HCT116 (cell line): Measurements from ENCODE around the gene GPBAR1.

Experiments
- ATF3 ChIP-seq: IDR thresholded peaks from 2 replicates; pipeline ENCODE4 v1.6.1; 2012
- CTCF ChIP-seq, 3 experiments: fragments of 200-600 bp in 1 of 3; sonication (generic) in 1 of 3; IDR thresholded peaks in 2 of 3; conservative IDR thresholded peaks in 1 of 3; 2 replicates each; pipeline ENCODE4 v1.5.1; 2012 to 2017; ENCODE audit warnings: low read depth in 2 of 3, low read length in 2 of 3, antibody characterized with exemption in 1 of 3, borderline replicate concordance in 1 of 3, control low read depth in 1 of 3, mild to moderate bottlenecking in 1 of 3, mixed read lengths in 1 of 3, mixed run types in 1 of 3, moderate library complexity in 1 of 3; ENCODE audit not compliant: insufficient read depth in 1 of 3
- POLR2A ChIP-seq: IDR thresholded peaks from 2 replicates; pipeline ENCODE4 v1.7.0; 2011; ENCODE audit warnings: borderline replicate concordance; ENCODE audit not compliant: insufficient read depth, insufficient read length; ENCODE audit errors: extremely low read depth

- no peak for TF ChIP-seq CTCF (IDR thresholded peaks at IDR 0.05 in 2 of 3, conservative IDR thresholded peaks at IDR 0.05 in 1 of 3; ENCODE audit: borderline replicate concordance in 1 of 3, insufficient read depth in 1 of 3, low read depth in 2 of 3, low read length in 2 of 3)
- no peak for TF ChIP-seq ATF3
- TF ChIP-seq POLR2A, result no peak
Measured at GRCh38 chr2:218223046-218223445, 37.8 kb upstream of the GPBAR1 start.
